ACHN (cell line): Measurements from ENCODE around the gene DACH1.

Experiments
- DNase-seq: peaks from one replicate; pipeline ENCODE4 v3.0.0-alpha.2; 2015
- in situ Hi-C: cut with HindIII; loops from 2 replicates; pipeline ENCODE4 v1.10.0; 2017; ENCODE audit warnings: low sequenced_read_pairs, low pct_ligation_motif_present, low pct_unique_long_range_greater_than_20kb

DACH1 gene

GRCh38 chr13:71430681-71431080 is 436.3 kb downstream of the DACH1 start:
- in situ Hi-C loops, result no loop called here
- no peak for DNase-seq

GRCh38 chr13:71417205-71417604 is 449.8 kb downstream of the DACH1 start:
- DNase-seq, result peak; percentile 55
- in situ Hi-C loops, result no loop called here

DNA sequence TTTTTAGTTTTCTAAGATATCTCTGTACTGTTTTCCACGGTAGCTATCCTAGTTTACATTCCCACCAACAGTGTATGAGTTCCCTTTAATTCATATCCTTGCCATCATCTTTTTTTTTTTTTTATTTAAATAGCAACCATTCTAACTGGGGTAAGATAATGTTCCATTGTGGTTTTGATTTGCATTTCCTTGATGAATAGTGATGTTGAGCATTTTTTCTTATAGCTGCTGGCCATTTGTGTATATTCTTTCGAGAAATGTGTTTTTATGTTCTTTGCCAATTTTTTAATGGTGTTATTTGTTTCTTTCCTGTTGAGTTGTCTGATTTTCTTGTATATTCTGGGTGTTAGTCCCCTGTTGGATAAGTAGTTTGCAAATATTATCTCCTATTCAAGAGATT is 454.8 kb downstream of the DACH1 start:
- no peak for DNase-seq
- in situ Hi-C loops, result no loop called here

- DNase-seq, result no peak
- in situ Hi-C loops, result no loop called here
These were observed 458.6 kb downstream of the DACH1 start for GRCh38 chr13:71408416-71408815.

GRCh38 chr13:71399631-71400215 is 467.3 kb downstream of the DACH1 start:
- DNase-seq, result no peak
- in situ Hi-C loops, result no loop called here

DNA sequence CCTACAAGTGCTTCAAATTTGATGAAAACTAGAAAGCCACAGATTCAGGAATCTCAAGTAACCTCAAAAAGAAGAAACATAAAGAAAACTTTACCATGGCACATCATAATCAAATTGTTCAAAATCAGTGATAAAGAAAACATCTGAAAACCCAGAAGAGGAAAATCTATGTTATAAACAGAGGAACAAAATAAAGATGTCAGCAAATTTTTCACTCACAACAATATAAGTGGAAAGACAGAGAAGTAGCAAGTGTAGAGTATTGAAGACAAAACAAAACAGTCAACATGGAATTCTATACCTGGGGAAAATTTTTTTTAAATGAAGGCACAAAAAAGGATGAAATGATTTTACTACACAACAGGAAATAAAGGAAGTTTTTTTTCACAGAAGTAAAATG is 470.9 kb downstream of the DACH1 start:
- in situ Hi-C loops, result no loop called here
- DNase-seq, result no peak

- DNase-seq, result no peak
- in situ Hi-C loops, result no loop called here
These were observed 472.0 kb downstream of the DACH1 start for GRCh38 chr13:71395053-71395452.

GRCh38 chr13:71394176-71394575 is 472.8 kb downstream of the DACH1 start:
- in situ Hi-C loops, result no loop called here
- no peak for DNase-seq
